ENCODE measurements around the gene SLC29A2.

GRCh38 chr11:66328031-66328301, 43.6 kb downstream of the SLC29A2 start:
- TF ChIP-seq CTCF (conservative IDR thresholded peaks at IDR 0.05 in 1 of 2, IDR thresholded peaks at IDR 0.05 in 1 of 2; ENCODE audit: extremely low read depth in 1 of 2, insufficient read depth in 1 of 2, low read depth in 1 of 2, low read length in 2 of 2) = no peak
- no peak for TF ChIP-seq EZH2 (IDR thresholded peaks at IDR 0.05; ENCODE audit: borderline replicate concordance, low read length)
